CD4-positive, alpha-beta T cell treated with Interferon alpha-2 for 1 hour (primary cell): Measurements from ENCODE around the gene PLEKHB1.
"Not testable (repeated sequence)": the region's sequence is repeated elsewhere in the genome, so short reads cannot be mapped to it uniquely, and the experiment has no call there.

Experiments
- DNase-seq, 2 donors: peaks; one replicate each; pipeline ENCODE4 v3.0.0-alpha.2; 2020 to 2022

PLEKHB1 gene

GRCh38 chr11:73648571-73649046, 2.2 kb downstream of the PLEKHB1 start:
- no peak for DNase-seq

- no peak for DNase-seq
Observed at GRCh38 chr11:73649206-73649605, 2.8 kb downstream of the PLEKHB1 start.

- no peak for DNase-seq
Observed at GRCh38 chr11:73650400-73650799, 4.0 kb downstream of the PLEKHB1 start.

- no peak for DNase-seq
Observed at GRCh38 chr11:73651252-73651651, 4.9 kb downstream of the PLEKHB1 start.

- DNase-seq = no peak
Observed at GRCh38 chr11:73651661-73652045, 5.3 kb downstream of the PLEKHB1 start.

- DNase-seq = no peak
Observed at GRCh38 chr11:73652046-73652730, 5.8 kb downstream of the PLEKHB1 start.

GRCh38 chr11:73652856-73653559, 6.6 kb downstream of the PLEKHB1 start:
- DNase-seq = no peak

- DNase-seq = no peak
Observed at GRCh38 chr11:73653996-73654395, 7.6 kb downstream of the PLEKHB1 start.

- DNase-seq = no peak
Observed at GRCh38 chr11:73654482-73655021, 8.2 kb downstream of the PLEKHB1 start.

GRCh38 chr11:73655686-73656085, 9.3 kb downstream of the PLEKHB1 start:
- DNase-seq = no peak

GRCh38 chr11:73656985-73657384, 10.6 kb downstream of the PLEKHB1 start:
- no peak for DNase-seq

- DNase-seq = no peak
Observed at GRCh38 chr11:73659961-73660360, 13.6 kb downstream of the PLEKHB1 start.

- DNase-seq = no peak
Observed at GRCh38 chr11:73660497-73661034, 14.2 kb downstream of the PLEKHB1 start.

GRCh38 chr11:73661035-73661628, 14.8 kb downstream of the PLEKHB1 start:
- peak; percentile 83 to 86 for DNase-seq

- no peak for DNase-seq
Observed at GRCh38 chr11:73662445-73663157, 16.2 kb downstream of the PLEKHB1 start.

- DNase-seq = no peak
Observed at GRCh38 chr11:73663604-73664495, 17.5 kb downstream of the PLEKHB1 start.

GRCh38 chr11:73664877-73665276, 18.5 kb downstream of the PLEKHB1 start:
- no peak for DNase-seq

GRCh38 chr11:73667891-73668290, 21.5 kb downstream of the PLEKHB1 start:
- no peak for DNase-seq

GRCh38 chr11:73670808-73671207, 24.4 kb downstream of the PLEKHB1 start:
- no peak for DNase-seq

GRCh38 chr11:73671701-73672100, 25.3 kb downstream of the PLEKHB1 start:
- DNase-seq = no peak

GRCh38 chr11:73676552-73676951, 30.2 kb downstream of the PLEKHB1 start:
- not testable (repeated sequence) for DNase-seq

GRCh38 chr11:73680687-73681086, 34.3 kb downstream of the PLEKHB1 start:
- DNase-seq = no peak
